ENCODE results near the gene PDZD2. TPM values are rescaled to one million over a fixed set of nuclear protein-coding genes. Genes with fewer than 3 reads are reported as not detected.

PDZD2 gene
- total RNA-seq, 1 donor from 2014 or later: 70.9 TPM

DNA sequence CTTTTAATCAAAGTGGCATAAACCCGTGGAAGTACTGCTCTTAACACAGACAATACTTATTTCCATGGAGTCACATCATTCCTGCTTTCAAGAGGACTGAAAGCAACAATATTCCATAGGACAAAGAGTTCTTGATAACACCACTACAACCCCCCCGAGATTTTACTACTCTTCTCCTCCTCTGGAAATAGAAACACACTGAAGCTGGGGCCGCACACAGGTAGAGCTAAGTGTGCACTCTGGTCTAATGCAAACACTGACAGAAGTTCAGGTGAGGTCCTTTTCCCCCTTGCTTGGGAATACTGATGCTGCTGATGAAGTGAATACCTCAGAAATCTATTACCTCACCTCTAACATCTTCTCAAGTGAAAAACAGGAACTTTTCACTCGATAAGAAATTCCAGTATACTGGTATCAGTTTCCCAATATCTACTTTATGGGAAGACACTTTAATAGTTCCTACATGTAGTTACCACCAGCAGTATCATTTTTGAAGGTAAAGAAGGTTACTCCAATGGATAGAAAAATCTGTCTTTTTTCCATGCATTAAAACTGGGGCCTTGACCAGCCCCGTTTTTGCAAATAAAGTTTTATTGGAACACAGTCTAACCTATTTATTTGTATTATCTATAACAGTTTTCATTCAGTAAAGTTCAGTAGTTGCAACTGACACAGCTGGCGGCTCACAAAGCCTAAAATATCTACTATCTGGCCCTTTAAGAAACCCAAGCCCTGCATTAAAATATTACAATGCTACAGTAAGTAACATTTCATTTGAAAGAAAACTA is 485.2 kb downstream of the PDZD2 start:
- Histone ChIP-seq H3K27ac (no peak overlapping the region), H3K27me3 (no peaks in the 10 kb centered on the region), H3K9me3 (no peaks in the 10 kb centered on the region), H3K36me3 (peaks cover 53% of the 10 kb centered on the region), H3K4me1 (peaks cover 14% of the 10 kb centered on the region), H3K4me3 (no peak overlapping the region)
- DNase-seq (no peak), ATAC-seq (peak; percentile 34)
- TF ChIP-seq, protein P1, sequence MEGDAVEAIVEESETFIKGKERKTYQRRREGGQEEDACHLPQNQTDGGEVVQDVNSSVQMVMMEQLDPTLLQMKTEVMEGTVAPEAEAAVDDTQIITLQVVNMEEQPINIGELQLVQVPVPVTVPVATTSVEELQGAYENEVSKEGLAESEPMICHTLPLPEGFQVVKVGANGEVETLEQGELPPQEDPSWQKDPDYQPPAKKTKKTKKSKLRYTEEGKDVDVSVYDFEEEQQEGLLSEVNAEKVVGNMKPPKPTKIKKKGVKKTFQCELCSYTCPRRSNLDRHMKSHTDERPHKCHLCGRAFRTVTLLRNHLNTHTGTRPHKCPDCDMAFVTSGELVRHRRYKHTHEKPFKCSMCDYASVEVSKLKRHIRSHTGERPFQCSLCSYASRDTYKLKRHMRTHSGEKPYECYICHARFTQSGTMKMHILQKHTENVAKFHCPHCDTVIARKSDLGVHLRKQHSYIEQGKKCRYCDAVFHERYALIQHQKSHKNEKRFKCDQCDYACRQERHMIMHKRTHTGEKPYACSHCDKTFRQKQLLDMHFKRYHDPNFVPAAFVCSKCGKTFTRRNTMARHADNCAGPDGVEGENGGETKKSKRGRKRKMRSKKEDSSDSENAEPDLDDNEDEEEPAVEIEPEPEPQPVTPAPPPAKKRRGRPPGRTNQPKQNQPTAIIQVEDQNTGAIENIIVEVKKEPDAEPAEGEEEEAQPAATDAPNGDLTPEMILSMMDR (IDR thresholded peaks at IDR 0.05): no peak
- intact Hi-C loops (cut with DNase I): no loop called here

DNA sequence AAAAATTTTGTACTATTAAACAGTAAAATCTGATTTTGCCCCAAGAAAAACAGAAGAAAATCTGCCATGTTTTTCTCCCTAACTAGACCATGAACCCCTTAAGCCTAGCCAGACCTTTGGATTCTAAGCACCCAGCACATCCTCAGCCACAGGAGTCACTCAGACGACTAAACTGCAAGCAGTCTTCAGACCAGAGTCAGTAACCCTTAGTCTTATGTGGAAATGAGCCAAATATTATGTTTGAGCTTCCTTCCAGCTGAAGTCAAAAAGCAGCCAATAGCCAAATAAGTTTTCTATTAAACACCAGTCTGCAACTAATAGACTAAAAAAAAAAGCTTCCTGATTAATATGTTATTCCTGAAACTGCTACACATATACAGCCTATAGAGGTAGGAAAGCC is 487.8 kb downstream of the PDZD2 start:
- intact Hi-C loops (cut with DNase I): no loop called here
- H3K36me3 ChIP-seq: peaks cover 47% of the 10 kb centered on the region
- no peak overlapping the region for H3K4me3 ChIP-seq
- TF ChIP-seq, protein P1 (IDR thresholded peaks at IDR 0.05): no peak
- H3K9me3 ChIP-seq: no peaks in the 10 kb centered on the region
- H3K4me1 ChIP-seq: peaks cover 14% of the 10 kb centered on the region
- no peak overlapping the region for H3K27ac ChIP-seq
- DNase-seq (no peak), ATAC-seq (no peak)
- H3K27me3 ChIP-seq: no peaks in the 10 kb centered on the region

DNA sequence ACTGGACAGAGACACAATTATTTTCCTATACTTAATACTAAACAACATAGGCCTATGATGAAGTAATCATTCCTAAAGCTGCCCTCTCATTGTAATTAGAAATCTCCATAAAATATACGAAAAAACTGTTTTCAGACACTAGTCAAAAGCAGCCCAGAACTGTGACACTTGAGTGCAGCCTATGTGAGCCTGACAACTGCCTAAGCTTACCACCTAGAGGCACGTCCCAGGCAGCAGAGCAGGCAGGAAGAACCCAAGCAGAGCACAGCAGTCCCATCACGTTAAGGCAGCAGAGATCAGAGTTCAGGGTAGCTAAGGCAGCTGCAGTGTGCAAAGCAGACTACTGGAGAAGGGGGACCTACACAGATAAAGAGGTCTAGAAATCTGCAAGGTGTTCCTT is 488.8 kb downstream of the PDZD2 start:
- ATAC-seq (no peak), DNase-seq (no peak)
- no peaks in the 10 kb centered on the region for H3K9me3 ChIP-seq
- H3K4me1 ChIP-seq: peaks cover 14% of the 10 kb centered on the region
- TF ChIP-seq, protein P1 (IDR thresholded peaks at IDR 0.05): no peak
- peaks cover 51% of the 10 kb centered on the region for H3K36me3 ChIP-seq
- intact Hi-C loops (cut with DNase I): no loop called here
- H3K27ac ChIP-seq: no peak overlapping the region
- H3K27me3 ChIP-seq: no peaks in the 10 kb centered on the region
- H3K4me3 ChIP-seq: no peak overlapping the region

DNA sequence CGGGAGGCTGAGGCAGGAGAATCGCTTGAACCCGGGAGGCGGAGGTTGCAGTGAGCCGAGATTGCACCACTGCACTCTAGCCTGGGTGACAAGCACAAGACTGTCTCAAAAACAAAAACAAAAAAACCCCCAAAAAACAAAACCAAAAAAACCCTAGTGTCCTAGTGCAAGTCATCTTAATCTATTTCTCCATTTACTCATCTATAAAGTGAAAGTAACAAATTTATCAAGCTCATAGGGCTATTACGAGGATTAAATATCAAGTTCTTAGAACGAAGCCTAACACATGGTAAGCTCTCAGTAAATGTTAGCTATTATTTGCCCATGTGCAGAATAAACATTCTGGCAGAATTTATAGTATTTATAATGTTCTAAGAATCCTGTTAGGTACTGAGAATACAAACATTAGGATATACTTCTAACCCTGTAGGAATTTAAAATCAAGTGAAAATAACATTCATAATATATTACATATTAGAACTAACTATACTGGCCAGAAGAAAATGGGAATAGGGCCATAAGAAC is 490.2 kb downstream of the PDZD2 start:
- no peak overlapping the region for H3K27ac ChIP-seq
- ATAC-seq (no peak), DNase-seq (no peak)
- peaks cover 66% of the 10 kb centered on the region for H3K36me3 ChIP-seq
- no peaks in the 10 kb centered on the region for H3K27me3 ChIP-seq
- intact Hi-C loops (cut with DNase I): no loop called here
- TF ChIP-seq, protein P1 (IDR thresholded peaks at IDR 0.05): no peak
- H3K4me1 ChIP-seq: peaks cover 7% of the 10 kb centered on the region
- no peaks in the 10 kb centered on the region for H3K9me3 ChIP-seq
- H3K4me3 ChIP-seq: no peak overlapping the region

DNA sequence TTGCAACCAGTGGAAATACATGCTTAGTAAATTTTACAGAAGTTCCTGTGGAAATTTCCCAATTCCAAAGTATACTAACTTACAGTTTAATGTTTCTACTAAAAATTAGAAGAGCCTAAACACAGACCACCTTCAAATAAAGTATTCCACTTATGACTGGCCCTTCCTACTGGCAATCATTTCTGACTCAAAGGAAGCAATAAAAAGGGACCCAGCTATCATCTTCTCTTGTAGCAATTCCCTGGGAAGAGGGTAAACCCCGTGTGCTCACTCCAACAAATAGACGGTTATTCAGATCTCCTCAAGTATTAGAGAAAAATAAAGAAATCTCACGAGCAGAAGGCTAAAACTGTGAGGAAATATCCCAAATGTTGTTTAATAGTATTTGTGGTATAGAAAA is 491.9 kb downstream of the PDZD2 start:
- H3K36me3 ChIP-seq: peaks cover 67% of the 10 kb centered on the region
- ATAC-seq (no peak), DNase-seq (no peak)
- TF ChIP-seq, protein P1 (IDR thresholded peaks at IDR 0.05): no peak
- no peaks in the 10 kb centered on the region for H3K27me3 ChIP-seq
- intact Hi-C loops (cut with DNase I): no loop called here
- H3K27ac ChIP-seq: no peak overlapping the region
- H3K9me3 ChIP-seq: no peaks in the 10 kb centered on the region
- H3K4me3 ChIP-seq: no peak overlapping the region
- peaks cover 4% of the 10 kb centered on the region for H3K4me1 ChIP-seq

Data from upper lobe of right lung (tissue), 1 donor.